PC-3 (cell line): Measurements from ENCODE around the gene RIPK3. TPM values are rescaled to one million over a fixed set of nuclear protein-coding genes. Genes with fewer than 3 reads are reported as not detected.

Source experiments
- ATAC-seq: fragments of 200-7000 bp; cut with Tn5 transposase; 2 replicates; pipeline ENCODE4 v1.9.1; 2020; ENCODE audit warnings: mild to moderate bottlenecking, moderate library complexity
- BruUV-seq: library from RNA; stranded (reverse); fragments of 400-500 nt; replicated peaks from 2 replicates; lab custom pipeline; 2021; lab: Mats Ljungman, UMichigan
- CTCF ChIA-PET: fragments of 300-600 bp; sonication (Branson Sonifier 250); formaldehyde crosslinking; loops from one replicate; lab custom pipeline; 2022; ENCODE audit warnings: antibody characterized with exemption; lab: Charles Lee
- POLR2A ChIA-PET: fragments of 300-600 bp; sonication (Branson Sonifier 250); formaldehyde crosslinking; loops from one replicate; lab custom pipeline; 2022; ENCODE audit warnings: antibody characterized with exemption; ENCODE audit not compliant: unreplicated experiment; lab: Charles Lee
- DNase-seq: peaks from one replicate; pipeline ENCODE4 v3.0.0-alpha.2; 2015
- H2AFZ ChIP-seq: fragments of 300-600 bp; sonication (generic); 2 replicates; pipeline ENCODE4 v1.6.0; 2016; ENCODE audit warnings: antibody characterized with exemption, low read length
- H3F3A ChIP-seq: fragments of 300-600 bp; sonication (generic); one replicate; pipeline ENCODE4 v1.6.0; 2017; ENCODE audit warnings: antibody characterized with exemption, low read length, control low read depth, mild to moderate bottlenecking; ENCODE audit not compliant: unreplicated experiment
- H3K27ac ChIP-seq: fragments of 300-600 bp; sonication (generic); 2 replicates; pipeline ENCODE4 v1.5.1; 2016; ENCODE audit warnings: mild to moderate bottlenecking, low read length
- H3K27me3 ChIP-seq: fragments of 300-600 bp; sonication (generic); 2 replicates; pipeline ENCODE4 v1.6.1; 2016; ENCODE audit warnings: low read length, mixed read lengths
- H3K36me3 ChIP-seq: fragments of 300-600 bp; sonication (generic); 2 replicates; pipeline ENCODE4 v1.6.1; 2016; ENCODE audit warnings: low read depth, mixed run types, low read length, mixed read lengths
- H3K4me1 ChIP-seq: fragments of 300-600 bp; sonication (generic); 2 replicates; pipeline ENCODE4 v1.5.1; 2016; ENCODE audit warnings: low read length; ENCODE audit not compliant: insufficient read depth
- H3K4me2 ChIP-seq: fragments of 300-600 bp; sonication (generic); 2 replicates; pipeline ENCODE4 v1.6.0; 2016; ENCODE audit warnings: low read length
- H3K4me3 ChIP-seq: fragments of 300-600 bp; sonication (generic); 2 replicates; pipeline ENCODE4 v1.5.1; 2016; ENCODE audit warnings: mild to moderate bottlenecking, low read length, mixed read lengths
- H3K79me2 ChIP-seq: fragments of 300-600 bp; sonication (generic); 2 replicates; pipeline ENCODE4 v1.6.1; 2017; ENCODE audit warnings: low read length, mixed read lengths
- H3K9ac ChIP-seq: fragments of 300-600 bp; sonication (generic); 2 replicates; pipeline ENCODE4 v1.6.0; 2016; ENCODE audit warnings: mild to moderate bottlenecking, low read length
- H3K9me2 ChIP-seq: fragments of 300-600 bp; sonication (generic); replicated peaks from 2 replicates; pipeline ENCODE4 v1.6.1; 2016; ENCODE audit warnings: mixed run types, low read length, mixed read lengths
- H3K9me3 ChIP-seq: fragments of 300-600 bp; sonication (generic); 2 replicates; pipeline ENCODE4 v1.6.1; 2016; ENCODE audit warnings: low read length, mixed read lengths
- H4K20me1 ChIP-seq: fragments of 300-600 bp; sonication (generic); 2 replicates; pipeline ENCODE4 v1.6.1; 2016; ENCODE audit warnings: low read length, mixed read lengths
- CTCF ChIP-seq: fragments of 300-600 bp; sonication (generic); conservative IDR thresholded peaks from 2 replicates; pipeline ENCODE4 v1.5.1; 2017; ENCODE audit warnings: antibody characterized with exemption, low read depth, mild to moderate bottlenecking, low read length
- EZH2 ChIP-seq: fragments of 300-600 bp; sonication (generic); IDR thresholded peaks from one replicate; pipeline ENCODE4 v1.6.1; 2017; ENCODE audit warnings: antibody characterized with exemption, mild to moderate bottlenecking, low read length; ENCODE audit not compliant: unreplicated experiment
- EZH2phosphoT487 ChIP-seq: fragments of 300-600 bp; sonication (generic); IDR thresholded peaks from 2 replicates; pipeline ENCODE4 v1.6.1; 2018; ENCODE audit warnings: mild to moderate bottlenecking, antibody characterized with exemption, low read length, borderline replicate concordance
- intact Hi-C: fragments of 100-400 bp; cut with micrococcal nuclease; formaldehyde crosslinking; loops from 2 replicates; pipeline ENCODE4 v1.9.0; 2023
- total RNA-seq: library from RNA; depleted of rRNA; stranded (reverse); fragments of >200 nt; gene quantifications from 2 replicates; pipeline ENCODE4 v1.2.3, GENCODE V29; 2014

RIPK3 gene
- total RNA-seq, 1 experiment from 2014 or later = not detected

GRCh38 chr14:24317141-24317928 is 22.5 kb downstream of the RIPK3 start:
- Histone ChIP-seq H3K4me3 (no peak overlapping the region), H3K79me2 (no peaks in the 10 kb centered on the region), H3F3A (no peaks in the 10 kb centered on the region), H3K9me2 (no peaks in the 10 kb centered on the region), H3K27ac (no peak overlapping the region), H3K4me2 (peak overlapping the region; percentile 24; the same call in 1 of the 2 replicates), H3K36me3 (no peaks in the 10 kb centered on the region), H2AFZ (no peak overlapping the region), H3K9ac (no peak overlapping the region), H3K4me1 (peaks cover 12% of the 10 kb centered on the region), H4K20me1 (no peaks in the 10 kb centered on the region), H3K27me3 (no peaks in the 10 kb centered on the region), H3K9me3 (no peaks in the 10 kb centered on the region)
- BruUV-seq = no TSS peak
- CTCF ChIA-PET = no interaction called here
- ATAC-seq (peak; percentile 58), DNase-seq (peak; percentile 70)
- POLR2A ChIA-PET = no interaction called here
- intact Hi-C loops = no loop called here
- TF ChIP-seq EZH2 (no peak), CTCF (no peak), EZH2phosphoT487 (no peak)

GRCh38 chr14:24316597-24316950 is 23.2 kb downstream of the RIPK3 start:
- no peak for ATAC-seq
- ChIA-PET POLR2A (no interaction called here), CTCF (no interaction called here)

More at GRCh38 chr14:24316597-24316950, 23.2 kb downstream of the RIPK3 start:
- Histone ChIP-seq H3K79me2 (no peaks in the 10 kb centered on the region), H3K4me3 (no peak overlapping the region), H3F3A (no peaks in the 10 kb centered on the region), H3K27ac (no peak overlapping the region), H2AFZ (no peak overlapping the region), H3K9me3 (no peaks in the 10 kb centered on the region), H3K36me3 (no peaks in the 10 kb centered on the region), H3K27me3 (no peaks in the 10 kb centered on the region), H4K20me1 (no peaks in the 10 kb centered on the region), H3K4me1 (peaks cover 12% of the 10 kb centered on the region), H3K4me2 (no peak overlapping the region), H3K9ac (no peak overlapping the region), H3K9me2 (no peaks in the 10 kb centered on the region)
- intact Hi-C loops = no loop called here
- BruUV-seq = no TSS peak
- TF ChIP-seq CTCF (no peak), EZH2 (no peak), EZH2phosphoT487 (no peak)
- no peak for DNase-seq
